ENCODE measurements around the gene SIGLEC10.

- TF ChIP-seq CTCF (IDR thresholded peaks at IDR 0.05) (no peak), POLR2AphosphoS5 (IDR thresholded peaks at IDR 0.05; ENCODE audit: low read depth, low read length) (no peak)
These were observed 13.7 kb upstream of the SIGLEC10 start for GRCh38 chr19:51431124-51431523.
